ENCODE data around the gene MGMT. TPM values are rescaled to one million over a fixed set of nuclear protein-coding genes. Genes with fewer than 3 reads are reported as not detected.

MGMT gene
- total RNA-seq, 1 experiment from 2014 or later = 11.5 TPM

GRCh38 chr10:129779126-129780111 is 312.4 kb downstream of the MGMT start:
- no peak for DNase-seq (ENCODE audit: extremely low read depth, low read depth)

GRCh38 chr10:129780198-129780597 is 313.2 kb downstream of the MGMT start:
- no peak for DNase-seq (ENCODE audit: extremely low read depth, low read depth)

DNA sequence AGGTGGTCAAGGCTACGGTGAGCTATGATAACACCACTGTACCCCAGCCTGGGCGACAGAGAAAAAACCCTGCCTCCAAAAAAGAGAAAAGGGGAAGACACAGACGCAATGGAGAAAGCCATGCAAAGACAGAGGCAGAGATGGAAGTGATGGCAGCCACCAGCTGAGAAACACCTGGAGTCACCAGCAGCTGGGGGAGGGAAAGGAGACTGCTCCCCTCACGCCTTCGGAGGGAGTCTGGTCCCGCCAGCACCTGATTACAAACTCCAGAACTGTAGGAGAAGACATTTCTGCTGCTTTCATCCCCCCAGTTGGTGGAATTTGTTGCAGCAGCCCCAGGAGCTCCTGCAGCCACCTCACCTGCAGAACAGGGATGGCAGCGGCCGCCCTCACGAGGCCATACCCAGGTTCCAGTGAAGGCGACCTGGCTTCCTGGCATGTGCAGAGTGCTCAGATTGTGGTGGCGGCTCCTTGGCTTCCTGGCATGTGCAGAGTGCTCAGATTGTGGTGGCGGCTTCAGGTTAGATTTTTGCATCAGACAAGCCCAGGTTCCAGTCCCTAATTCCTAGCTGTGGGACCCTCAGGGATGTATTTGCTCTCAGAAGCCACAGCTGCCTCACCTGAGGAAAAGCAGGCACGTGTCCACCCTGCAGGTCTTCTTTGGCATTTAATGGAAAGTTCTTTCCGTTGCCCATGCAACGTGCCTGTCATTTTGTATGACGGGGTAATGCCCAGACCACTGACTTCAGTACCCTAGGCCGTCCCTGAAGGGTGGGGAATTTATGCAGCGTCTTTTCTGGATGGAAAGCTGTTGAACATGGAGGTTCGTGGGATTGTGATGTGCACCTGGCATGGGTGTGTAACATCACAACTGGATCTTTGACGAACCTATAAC is 314.1 kb downstream of the MGMT start:
- DNase-seq (ENCODE audit: extremely low read depth, low read depth) = no peak

GRCh38 chr10:129784291-129784690 is 317.2 kb downstream of the MGMT start:
- no peak for DNase-seq (ENCODE audit: extremely low read depth, low read depth)

DNA sequence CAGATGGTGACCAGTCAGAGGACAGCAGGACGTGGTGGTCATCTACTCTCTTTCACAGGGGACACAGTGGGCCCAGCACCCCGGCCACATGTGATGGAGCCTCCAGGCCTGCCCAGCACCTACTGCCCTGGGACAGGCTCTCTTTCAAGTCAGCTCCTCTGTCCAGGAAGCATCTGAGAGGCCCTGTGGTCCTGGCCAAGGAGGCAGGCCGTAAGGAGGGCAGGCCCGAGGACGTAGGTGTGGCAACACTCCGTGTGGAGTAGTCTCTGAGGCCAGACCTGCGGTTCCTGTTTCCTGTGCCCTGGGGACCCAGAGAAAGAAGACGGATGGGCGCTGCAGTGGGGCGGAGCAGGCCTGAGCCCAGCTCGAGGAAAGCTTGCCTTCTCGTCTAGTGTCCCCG is 317.9 kb downstream of the MGMT start:
- no peak for DNase-seq (ENCODE audit: extremely low read depth, low read depth)

DNA sequence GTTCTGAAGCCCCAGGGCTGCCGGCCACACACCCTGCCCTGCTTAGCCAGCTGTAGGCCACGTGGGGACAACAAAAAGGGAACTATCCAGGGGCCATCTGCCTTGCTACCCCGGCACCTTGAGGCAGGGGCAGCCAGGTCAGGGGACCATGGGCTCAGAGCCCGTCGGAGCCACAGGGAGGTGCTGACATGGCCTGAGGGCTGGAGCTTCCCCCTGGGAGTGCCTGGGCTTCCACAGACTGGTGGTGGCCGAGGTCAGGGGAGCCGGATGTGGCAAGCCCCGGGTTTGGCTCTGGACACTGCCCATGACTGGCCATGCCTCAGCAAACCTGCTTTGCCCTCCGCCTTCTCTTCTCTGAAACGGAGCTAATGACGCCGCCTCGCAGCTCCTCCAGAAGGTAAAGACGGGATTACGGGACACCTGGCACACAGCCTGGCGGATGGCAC is 318.5 kb downstream of the MGMT start:
- DNase-seq (ENCODE audit: extremely low read depth, low read depth) = no peak

GRCh38 chr10:129786216-129786615 is 319.2 kb downstream of the MGMT start:
- DNase-seq (ENCODE audit: extremely low read depth, low read depth) = no peak

DNA sequence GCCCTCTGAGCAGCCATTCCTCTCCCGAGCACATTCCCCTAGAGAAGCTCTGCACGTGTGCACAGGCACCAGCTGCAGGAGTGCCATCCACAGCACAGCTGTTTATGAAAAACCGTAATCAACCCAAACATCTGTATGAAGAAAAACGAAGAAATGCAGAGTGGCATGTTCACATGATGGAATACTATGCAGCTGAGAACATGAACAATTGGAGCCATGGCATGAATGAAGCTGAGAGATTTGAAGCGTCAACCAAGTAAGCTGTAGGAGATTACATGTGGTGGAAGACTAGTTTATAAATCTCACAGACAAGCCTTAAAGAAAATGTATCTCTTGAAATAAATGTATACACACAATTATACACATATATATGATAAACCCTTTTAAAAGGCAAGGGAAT is 320.5 kb downstream of the MGMT start:
- DNase-seq (ENCODE audit: extremely low read depth, low read depth) = no peak

DNA sequence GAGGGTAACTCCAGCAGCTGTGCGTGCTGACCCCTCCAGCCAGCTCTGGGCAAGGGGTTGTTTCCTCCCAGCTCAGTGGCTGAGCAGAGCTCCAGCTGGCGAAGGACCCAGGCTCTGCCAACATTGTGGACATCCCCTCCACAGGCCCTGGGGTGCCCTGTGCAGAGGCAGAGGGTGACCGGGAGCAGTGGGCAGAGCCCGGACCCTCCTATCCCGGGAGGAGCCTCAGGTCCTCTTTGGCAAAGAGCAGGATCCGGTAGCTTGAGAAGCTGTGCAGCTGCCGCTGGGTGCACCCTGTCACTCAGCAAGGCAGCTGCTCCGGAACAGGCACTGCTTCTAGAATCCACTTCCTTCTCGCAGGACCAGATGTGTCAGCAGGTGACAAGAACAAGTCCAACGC is 321.2 kb downstream of the MGMT start:
- DNase-seq (ENCODE audit: extremely low read depth, low read depth) = no peak

- no peak for DNase-seq (ENCODE audit: extremely low read depth, low read depth)
These were observed 323.8 kb downstream of the MGMT start for GRCh38 chr10:129790715-129791446.

GRCh38 chr10:129792141-129792540 is 325.1 kb downstream of the MGMT start:
- no peak for DNase-seq (ENCODE audit: extremely low read depth, low read depth)

DNA sequence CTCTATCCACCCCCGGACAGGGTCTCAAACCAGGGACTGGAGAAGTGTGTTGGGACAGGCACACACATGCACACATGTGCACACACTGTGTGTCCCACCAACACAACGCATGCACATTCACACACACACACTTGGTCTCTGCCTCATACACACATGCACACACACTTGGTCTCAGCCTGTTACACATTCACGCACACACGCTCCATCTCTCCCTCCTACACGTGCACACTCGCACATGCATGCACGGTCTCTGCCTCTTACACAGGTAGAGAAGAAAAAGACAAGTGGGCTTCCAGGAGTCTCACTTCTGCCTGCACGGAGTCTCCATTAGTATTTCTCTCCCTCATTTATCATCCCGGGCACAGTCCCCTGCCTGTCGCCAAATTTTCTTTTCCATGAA is 325.8 kb downstream of the MGMT start:
- no peak for DNase-seq (ENCODE audit: extremely low read depth, low read depth)

GRCh38 chr10:129793479-129793878 is 326.4 kb downstream of the MGMT start:
- no peak for DNase-seq (ENCODE audit: extremely low read depth, low read depth)

- no peak for DNase-seq (ENCODE audit: extremely low read depth, low read depth)
These were observed 327.0 kb downstream of the MGMT start for GRCh38 chr10:129793996-129794395.

- no peak for DNase-seq (ENCODE audit: extremely low read depth, low read depth)
These were observed 329.8 kb downstream of the MGMT start for GRCh38 chr10:129796710-129797420.

- no peak for DNase-seq (ENCODE audit: extremely low read depth, low read depth)
These were observed 332.9 kb downstream of the MGMT start for GRCh38 chr10:129799942-129800341.

GRCh38 chr10:129800796-129801340 is 333.8 kb downstream of the MGMT start:
- DNase-seq (ENCODE audit: extremely low read depth, low read depth) = no peak

DNA sequence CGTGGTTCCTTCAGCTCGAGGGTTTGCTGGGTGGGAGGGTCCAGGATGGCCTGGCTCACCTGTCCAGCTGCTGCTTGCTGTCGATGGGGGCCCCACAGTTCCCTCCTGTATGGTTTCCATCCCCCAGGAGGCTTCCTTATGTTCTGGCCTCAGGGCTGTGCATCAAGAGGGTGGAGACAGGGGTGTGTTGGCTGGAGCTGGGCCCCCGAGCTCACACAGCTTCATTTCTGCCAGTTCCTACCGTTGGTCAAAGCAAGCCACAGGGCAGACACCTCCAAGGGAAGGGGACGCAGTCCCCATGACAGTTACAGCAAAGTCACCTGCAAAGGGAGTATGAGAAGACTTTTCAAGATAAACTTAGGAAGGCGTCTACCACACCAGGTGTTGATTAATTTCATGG is 340.2 kb downstream of the MGMT start:
- no peak for DNase-seq (ENCODE audit: extremely low read depth, low read depth)

DNA sequence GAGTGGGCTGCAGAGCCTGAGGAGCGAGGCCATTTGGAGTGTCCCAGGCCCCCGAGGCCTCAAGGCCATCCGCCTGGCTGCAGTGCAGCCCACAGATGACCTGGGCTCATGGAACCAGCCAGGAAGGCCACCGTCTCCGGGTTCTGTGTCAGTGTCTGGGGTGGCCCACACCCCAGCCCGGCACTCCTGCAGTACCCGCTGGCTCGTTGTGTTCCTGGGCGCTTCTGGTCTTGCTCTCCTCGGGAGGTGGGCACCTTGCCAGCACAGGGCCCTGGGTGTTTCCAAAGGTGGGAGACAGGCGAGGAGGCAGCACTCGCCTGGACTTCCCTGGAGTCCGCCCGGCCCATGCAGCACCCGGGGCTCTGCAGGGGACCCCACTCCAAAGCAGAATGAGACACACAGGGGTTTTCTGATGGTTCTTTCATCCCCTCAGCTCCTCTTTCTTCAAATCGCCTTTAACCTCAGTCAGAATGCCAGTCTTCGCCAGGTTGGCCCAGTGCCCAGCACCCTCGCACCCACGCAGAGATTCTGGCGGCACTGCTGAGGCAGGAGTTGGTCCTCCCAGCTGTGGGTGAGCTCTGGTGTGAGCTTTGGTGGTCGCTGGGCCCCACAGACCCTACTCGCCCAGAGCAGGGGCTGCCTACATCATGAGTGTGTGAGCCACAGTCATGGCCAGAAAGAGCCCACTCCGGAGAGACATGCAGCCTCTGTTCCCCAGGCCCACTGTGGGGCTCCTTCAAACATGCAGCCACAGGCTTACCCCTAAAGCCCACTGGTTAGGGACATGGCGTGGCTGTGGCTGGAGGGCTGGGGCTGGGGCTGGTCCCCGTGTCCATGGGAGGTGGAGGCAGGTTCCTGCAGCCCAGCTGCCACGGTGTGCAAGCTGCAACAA is 341.3 kb downstream of the MGMT start:
- DNase-seq (ENCODE audit: extremely low read depth, low read depth) = no peak

Data from NCI-H460 (cell line).